ENCODE results near the gene HEBP2. TPM values are rescaled to one million over a fixed set of nuclear protein-coding genes. Genes with fewer than 3 reads are reported as not detected.
A peak's percentile ranks its signal among the peaks of the same experiment; 100 is the strongest.

HEBP2 gene
- total RNA-seq, 1 donor from 2014 or later = 17.4 TPM

GRCh38 chr6:138405816-138406413 lies 1.9 kb downstream of the HEBP2 start:
- H3K27me3 Mint-ChIP-seq = peaks cover 15% of the 10 kb centered on the region
- H3K4me3 Mint-ChIP-seq = no peak overlapping the region
- no peak overlapping the region for H3K27ac Mint-ChIP-seq
- peaks cover 34% of the 10 kb centered on the region for H3K36me3 Mint-ChIP-seq (ENCODE audit: low read depth)
- no peaks in the 10 kb centered on the region for H3K9me3 Mint-ChIP-seq
- no peak for DNase-seq
- peaks cover 23% of the 10 kb centered on the region for H3K4me1 Mint-ChIP-seq
- intact Hi-C loops (cut with micrococcal nuclease) = loop anchor here (2.0 to 10.0 kb wide), 2 partner anchors 21 to 189 kb away; no protein-coding TSS in a partner anchor

- intact Hi-C loops (cut with micrococcal nuclease) = loop anchor here (10.0 kb wide), 1 partner anchor 188 kb away; no protein-coding TSS in a partner anchor
- H3K4me3 Mint-ChIP-seq = no peak overlapping the region
- no peak for DNase-seq
- peaks cover 28% of the 10 kb centered on the region for H3K4me1 Mint-ChIP-seq
- H3K9me3 Mint-ChIP-seq = no peaks in the 10 kb centered on the region
- peaks cover 38% of the 10 kb centered on the region for H3K36me3 Mint-ChIP-seq (ENCODE audit: low read depth)
- H3K27me3 Mint-ChIP-seq = peaks cover 12% of the 10 kb centered on the region
- H3K27ac Mint-ChIP-seq = no peak overlapping the region
Measured at GRCh38 chr6:138406443-138406842, 2.4 kb downstream of the HEBP2 start.

- H3K9me3 Mint-ChIP-seq = no peaks in the 10 kb centered on the region
- peaks cover 57% of the 10 kb centered on the region for H3K36me3 Mint-ChIP-seq (ENCODE audit: low read depth)
- peak overlapping the region; percentile 9 for H3K27ac Mint-ChIP-seq
- H3K27me3 Mint-ChIP-seq = no peaks in the 10 kb centered on the region
- no peak overlapping the region for H3K4me3 Mint-ChIP-seq
- H3K4me1 Mint-ChIP-seq = peaks cover 22% of the 10 kb centered on the region
- intact Hi-C loops (cut with micrococcal nuclease) = loop anchor here (2.0 kb wide), 1 partner anchor 45 kb away; no protein-coding TSS in a partner anchor
- no peak for DNase-seq
Measured at GRCh38 chr6:138410048-138410735, 6.2 kb downstream of the HEBP2 start.

- intact Hi-C loops (cut with micrococcal nuclease) = loop anchor here (2.0 kb wide), 1 partner anchor 44 kb away; no protein-coding TSS in a partner anchor
- Mint-ChIP-seq H3K27me3 (no peaks in the 10 kb centered on the region), H3K27ac (peak overlapping the region; percentile 85), H3K4me1 (peaks cover 21% of the 10 kb centered on the region), H3K36me3 (ENCODE audit: low read depth) (peaks cover 58% of the 10 kb centered on the region), H3K4me3 (peak overlapping the region; percentile 44), H3K9me3 (no peaks in the 10 kb centered on the region)
- peak; percentile 69 for DNase-seq
Measured at GRCh38 chr6:138410972-138411880, 7.2 kb downstream of the HEBP2 start.

GRCh38 chr6:138415125-138415524 lies 11.1 kb downstream of the HEBP2 start:
- no peak for DNase-seq
- Mint-ChIP-seq H3K4me1 (peaks cover 15% of the 10 kb centered on the region), H3K4me3 (no peak overlapping the region), H3K36me3 (ENCODE audit: low read depth) (peaks cover 41% of the 10 kb centered on the region), H3K27ac (no peak overlapping the region), H3K27me3 (no peaks in the 10 kb centered on the region), H3K9me3 (no peaks in the 10 kb centered on the region)
- intact Hi-C loops (cut with micrococcal nuclease) = no loop called here

- intact Hi-C loops (cut with micrococcal nuclease) = no loop called here
- Mint-ChIP-seq H3K4me3 (no peak overlapping the region), H3K27ac (no peak overlapping the region), H3K9me3 (no peaks in the 10 kb centered on the region), H3K4me1 (peaks cover 8% of the 10 kb centered on the region), H3K27me3 (no peaks in the 10 kb centered on the region), H3K36me3 (ENCODE audit: low read depth) (peaks cover 35% of the 10 kb centered on the region)
- DNase-seq = no peak
Measured at GRCh38 chr6:138416206-138416605, 12.2 kb downstream of the HEBP2 start.

- Mint-ChIP-seq H3K4me1 (peaks cover 3% of the 10 kb centered on the region), H3K36me3 (ENCODE audit: low read depth) (peaks cover 27% of the 10 kb centered on the region), H3K27ac (peak overlapping the region; percentile 42), H3K4me3 (no peak overlapping the region), H3K9me3 (no peaks in the 10 kb centered on the region), H3K27me3 (no peaks in the 10 kb centered on the region)
- DNase-seq = no peak
- intact Hi-C loops (cut with micrococcal nuclease) = no loop called here
Measured at GRCh38 chr6:138417493-138418117, 13.6 kb downstream of the HEBP2 start.

GRCh38 chr6:138418118-138418742 lies 14.2 kb downstream of the HEBP2 start:
- Mint-ChIP-seq H3K4me3 (no peak overlapping the region), H3K27ac (peak overlapping the region; percentile 36), H3K36me3 (ENCODE audit: low read depth) (peaks cover 22% of the 10 kb centered on the region), H3K9me3 (no peaks in the 10 kb centered on the region), H3K27me3 (no peaks in the 10 kb centered on the region), H3K4me1 (peaks cover 6% of the 10 kb centered on the region)
- intact Hi-C loops (cut with micrococcal nuclease) = no loop called here
- DNase-seq = no peak

GRCh38 chr6:138419766-138420165 lies 15.7 kb downstream of the HEBP2 start:
- no peak for DNase-seq
- Mint-ChIP-seq H3K4me3 (no peak overlapping the region), H3K27ac (no peak overlapping the region), H3K36me3 (ENCODE audit: low read depth) (peaks cover 15% of the 10 kb centered on the region), H3K9me3 (no peaks in the 10 kb centered on the region), H3K27me3 (no peaks in the 10 kb centered on the region), H3K4me1 (peaks cover 8% of the 10 kb centered on the region)
- intact Hi-C loops (cut with micrococcal nuclease) = no loop called here

- peaks cover 12% of the 10 kb centered on the region for H3K36me3 Mint-ChIP-seq (ENCODE audit: low read depth)
- intact Hi-C loops (cut with micrococcal nuclease) = no loop called here
- DNase-seq = no peak
- H3K27ac Mint-ChIP-seq = no peak overlapping the region
- H3K27me3 Mint-ChIP-seq = no peaks in the 10 kb centered on the region
- H3K4me1 Mint-ChIP-seq = peaks cover 8% of the 10 kb centered on the region
- no peaks in the 10 kb centered on the region for H3K9me3 Mint-ChIP-seq
- no peak overlapping the region for H3K4me3 Mint-ChIP-seq
Measured at GRCh38 chr6:138420356-138420755, 16.3 kb downstream of the HEBP2 start.

- no peaks in the 10 kb centered on the region for H3K9me3 Mint-ChIP-seq
- H3K4me3 Mint-ChIP-seq = no peak overlapping the region
- no peaks in the 10 kb centered on the region for H3K27me3 Mint-ChIP-seq
- peaks cover 12% of the 10 kb centered on the region for H3K36me3 Mint-ChIP-seq (ENCODE audit: low read depth)
- intact Hi-C loops (cut with micrococcal nuclease) = no loop called here
- peaks cover 8% of the 10 kb centered on the region for H3K4me1 Mint-ChIP-seq
- no peak for DNase-seq
- no peak overlapping the region for H3K27ac Mint-ChIP-seq
Measured at GRCh38 chr6:138421089-138421488, 17.1 kb downstream of the HEBP2 start.

- DNase-seq = no peak
- H3K4me1 Mint-ChIP-seq = peaks cover 8% of the 10 kb centered on the region
- H3K27me3 Mint-ChIP-seq = no peaks in the 10 kb centered on the region
- peaks cover 12% of the 10 kb centered on the region for H3K36me3 Mint-ChIP-seq (ENCODE audit: low read depth)
- no peak overlapping the region for H3K4me3 Mint-ChIP-seq
- intact Hi-C loops (cut with micrococcal nuclease) = no loop called here
- H3K9me3 Mint-ChIP-seq = no peaks in the 10 kb centered on the region
- no peak overlapping the region for H3K27ac Mint-ChIP-seq
Measured at GRCh38 chr6:138421608-138422007, 17.6 kb downstream of the HEBP2 start.

- peak overlapping the region; percentile 60 for H3K27ac Mint-ChIP-seq
- H3K27me3 Mint-ChIP-seq = no peaks in the 10 kb centered on the region
Measured at GRCh38 chr6:138422861-138423260, 18.8 kb downstream of the HEBP2 start.

More at GRCh38 chr6:138422861-138423260, 18.8 kb downstream of the HEBP2 start:
- H3K4me1 Mint-ChIP-seq = peaks cover 5% of the 10 kb centered on the region
- H3K9me3 Mint-ChIP-seq = no peaks in the 10 kb centered on the region
- H3K36me3 Mint-ChIP-seq (ENCODE audit: low read depth) = peaks cover 9% of the 10 kb centered on the region
- intact Hi-C loops (cut with micrococcal nuclease) = no loop called here
- no peak for DNase-seq
- H3K4me3 Mint-ChIP-seq = no peak overlapping the region

All from activated CD4-positive, alpha-beta T cell treated with anti-CD3 and anti-CD28 coated beads, Interleukin-2, amount 10 ng/mL, durations not matched to agents 24 days and 14 days (primary cell).